Body of pancreas (tissue), 4 donors: ENCODE data around the gene FOXL1.

ENCODE experiments used
- POLR2A ChIP-seq, 3 donors: fragments of 450-650 bp; IDR thresholded peaks; one replicate each; pipeline ENCODE4 v1.6.1; 2016; ENCODE audit warnings: antibody characterized with exemption in 3 of 3, mild to moderate bottlenecking in 2 of 3
- TF ChIP-seq, protein P1 (sequence below), 7 experiments: fragments of 450-650 bp in 4 of 7; fragments of 200-600 bp in 3 of 7; sonication (generic) in 3 of 7; IDR thresholded peaks; one replicate each; pipeline ENCODE4 v1.5.1; 2016 to 2019; ENCODE audit warnings: antibody characterized with exemption in 7 of 7

DNA sequence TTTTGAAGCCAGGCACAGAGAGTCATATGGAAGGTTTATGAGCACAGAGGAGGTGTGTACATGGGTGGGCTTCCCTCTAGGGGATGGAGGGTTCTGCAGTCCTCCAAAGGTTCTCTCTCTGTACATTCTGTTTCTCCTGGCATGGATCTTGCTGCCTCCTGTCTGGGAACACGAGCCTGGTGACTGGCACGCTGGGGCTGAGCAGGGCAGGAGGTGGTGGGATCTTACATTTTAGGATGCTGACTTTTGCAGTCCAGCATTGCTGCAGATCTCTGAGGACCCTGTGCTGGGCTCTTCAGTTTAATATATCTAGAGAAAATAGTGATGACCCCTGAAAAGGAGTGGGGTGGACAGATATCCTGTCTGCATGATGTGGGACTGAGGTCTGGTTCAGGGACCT lies 23.0 kb downstream of the FOXL1 start:
- TF ChIP-seq, protein P1, sequence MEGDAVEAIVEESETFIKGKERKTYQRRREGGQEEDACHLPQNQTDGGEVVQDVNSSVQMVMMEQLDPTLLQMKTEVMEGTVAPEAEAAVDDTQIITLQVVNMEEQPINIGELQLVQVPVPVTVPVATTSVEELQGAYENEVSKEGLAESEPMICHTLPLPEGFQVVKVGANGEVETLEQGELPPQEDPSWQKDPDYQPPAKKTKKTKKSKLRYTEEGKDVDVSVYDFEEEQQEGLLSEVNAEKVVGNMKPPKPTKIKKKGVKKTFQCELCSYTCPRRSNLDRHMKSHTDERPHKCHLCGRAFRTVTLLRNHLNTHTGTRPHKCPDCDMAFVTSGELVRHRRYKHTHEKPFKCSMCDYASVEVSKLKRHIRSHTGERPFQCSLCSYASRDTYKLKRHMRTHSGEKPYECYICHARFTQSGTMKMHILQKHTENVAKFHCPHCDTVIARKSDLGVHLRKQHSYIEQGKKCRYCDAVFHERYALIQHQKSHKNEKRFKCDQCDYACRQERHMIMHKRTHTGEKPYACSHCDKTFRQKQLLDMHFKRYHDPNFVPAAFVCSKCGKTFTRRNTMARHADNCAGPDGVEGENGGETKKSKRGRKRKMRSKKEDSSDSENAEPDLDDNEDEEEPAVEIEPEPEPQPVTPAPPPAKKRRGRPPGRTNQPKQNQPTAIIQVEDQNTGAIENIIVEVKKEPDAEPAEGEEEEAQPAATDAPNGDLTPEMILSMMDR (IDR thresholded peaks at IDR 0.05), result no peak
- TF ChIP-seq POLR2A (IDR thresholded peaks at IDR 0.05), result no peak
